Ectodermal cell (in vitro differentiated cells): ENCODE results near the gene AUTS2.

Experiments used
- H3K27ac ChIP-seq: 2 replicates; pipeline ENCODE4 v1.7.0; 2013; ENCODE audit warnings: mild to moderate bottlenecking, low read depth, low read length; ENCODE audit not compliant: insufficient read depth, poor library complexity, severe bottlenecking
- H3K27me3 ChIP-seq: 2 replicates; pipeline ENCODE4 v1.7.0; 2013; ENCODE audit warnings: mild to moderate bottlenecking, low read length; ENCODE audit not compliant: insufficient read depth, control insufficient read depth, poor library complexity, severe bottlenecking
- H3K36me3 ChIP-seq: one replicate; pipeline ENCODE4 v1.7.0; 2013; ENCODE audit warnings: low read length; ENCODE audit not compliant: control insufficient read depth, insufficient read depth
- H3K4me1 ChIP-seq: one replicate; pipeline ENCODE4 v1.7.0; 2013; ENCODE audit warnings: low read length; ENCODE audit not compliant: control insufficient read depth, insufficient read depth
- H3K4me3 ChIP-seq: 2 replicates; pipeline ENCODE4 v1.7.0; 2013; ENCODE audit warnings: low read depth, low read length, control low read depth; ENCODE audit not compliant: insufficient read depth
- H3K9me3 ChIP-seq: 2 replicates; pipeline ENCODE4 v1.7.0; 2013; ENCODE audit warnings: mild to moderate bottlenecking, low read length, moderate library complexity; ENCODE audit not compliant: control insufficient read depth
- WGBS, 2 experiments: methylation state at CpG; one replicate each; pipeline ENCODE4 v1.1.7; 2013; ENCODE audit warnings: missing lambda C conversion rate in 2 of 2; 5-methylcytosine and 5-hydroxymethylcytosine counted together

The AUTS2 gene

GRCh38 chr7:69665369-69665768, 67.1 kb downstream of the AUTS2 start:
- no peak overlapping the region for H3K4me3 ChIP-seq
- no peaks in the 10 kb centered on the region for H3K4me1 ChIP-seq
- no peaks in the 10 kb centered on the region for H3K36me3 ChIP-seq
- no peak overlapping the region for H3K27ac ChIP-seq
- H3K9me3 ChIP-seq, result no peaks in the 10 kb centered on the region
- H3K27me3 ChIP-seq, result no peaks in the 10 kb centered on the region
- 93% methylated on average over 2 of the region's 2 CpGs for WGBS, 2 experiments

GRCh38 chr7:69668339-69668870, 70.1 kb downstream of the AUTS2 start:
- no peaks in the 10 kb centered on the region for H3K27me3 ChIP-seq
- no peaks in the 10 kb centered on the region for H3K9me3 ChIP-seq
- H3K4me1 ChIP-seq, result no peaks in the 10 kb centered on the region
- H3K36me3 ChIP-seq, result no peaks in the 10 kb centered on the region
- H3K4me3 ChIP-seq, result no peak overlapping the region
- WGBS, 2 experiments, result 83% methylated on average over 1 of the region's 1 CpG; no CpG with 5 or more reads in 1 of the 2 experiments
- no peak overlapping the region for H3K27ac ChIP-seq

- no peak overlapping the region for H3K4me3 ChIP-seq
- no peaks in the 10 kb centered on the region for H3K4me1 ChIP-seq
- H3K36me3 ChIP-seq, result no peaks in the 10 kb centered on the region
- H3K27me3 ChIP-seq, result no peaks in the 10 kb centered on the region
- H3K9me3 ChIP-seq, result no peaks in the 10 kb centered on the region
- 88 to 91% methylated on average over 4 of the region's 4 CpGs for WGBS, 2 experiments
- no peak overlapping the region for H3K27ac ChIP-seq
Measured at GRCh38 chr7:69670701-69671100, 72.4 kb downstream of the AUTS2 start.

- no peaks in the 10 kb centered on the region for H3K9me3 ChIP-seq
- no peak overlapping the region for H3K27ac ChIP-seq
- WGBS, 2 experiments, result 94 to 95% methylated on average over 2 of the region's 2 CpGs
- H3K4me1 ChIP-seq, result peaks cover 3% of the 10 kb centered on the region
- H3K4me3 ChIP-seq, result no peak overlapping the region
- H3K27me3 ChIP-seq, result no peaks in the 10 kb centered on the region
- H3K36me3 ChIP-seq, result no peaks in the 10 kb centered on the region
Measured at GRCh38 chr7:69673074-69673473, 74.8 kb downstream of the AUTS2 start.

- no peak overlapping the region for H3K27ac ChIP-seq
- H3K27me3 ChIP-seq, result no peaks in the 10 kb centered on the region
- no peaks in the 10 kb centered on the region for H3K36me3 ChIP-seq
- WGBS, 2 experiments, result 69 to 70% methylated on average over 4 of the region's 4 CpGs
- H3K4me3 ChIP-seq, result no peak overlapping the region
- H3K4me1 ChIP-seq, result peaks cover 11% of the 10 kb centered on the region
- no peaks in the 10 kb centered on the region for H3K9me3 ChIP-seq
Measured at GRCh38 chr7:69674701-69675182, 76.5 kb downstream of the AUTS2 start.

- H3K4me3 ChIP-seq, result no peak overlapping the region
- H3K27me3 ChIP-seq, result no peaks in the 10 kb centered on the region
- no peaks in the 10 kb centered on the region for H3K36me3 ChIP-seq
- H3K4me1 ChIP-seq, result peaks cover 11% of the 10 kb centered on the region
- H3K9me3 ChIP-seq, result no peaks in the 10 kb centered on the region
- no peak overlapping the region for H3K27ac ChIP-seq
Measured at GRCh38 chr7:69676247-69676646, 78.0 kb downstream of the AUTS2 start.

GRCh38 chr7:69677054-69677852, 79.0 kb downstream of the AUTS2 start:
- H3K36me3 ChIP-seq, result no peaks in the 10 kb centered on the region
- 45 to 50% methylated on average over 4 of the region's 4 CpGs for WGBS, 2 experiments
- no peaks in the 10 kb centered on the region for H3K9me3 ChIP-seq
- no peak overlapping the region for H3K27ac ChIP-seq
- no peaks in the 10 kb centered on the region for H3K27me3 ChIP-seq
- H3K4me1 ChIP-seq, result peaks cover 11% of the 10 kb centered on the region
- no peak overlapping the region for H3K4me3 ChIP-seq

- Histone ChIP-seq H3K36me3 (no peaks in the 10 kb centered on the region), H3K27ac (no peak overlapping the region), H3K9me3 (no peaks in the 10 kb centered on the region), H3K4me1 (peaks cover 11% of the 10 kb centered on the region), H3K27me3 (no peaks in the 10 kb centered on the region), H3K4me3 (no peak overlapping the region)
- WGBS, 2 experiments, result 83 to 91% methylated on average over 3 to 4 of the region's 4 CpGs
Measured at GRCh38 chr7:69677881-69678493, 79.7 kb downstream of the AUTS2 start.

- no peak overlapping the region for H3K4me3 ChIP-seq
- no peaks in the 10 kb centered on the region for H3K36me3 ChIP-seq
- no peak overlapping the region for H3K27ac ChIP-seq
- peaks cover 11% of the 10 kb centered on the region for H3K4me1 ChIP-seq
- no peaks in the 10 kb centered on the region for H3K9me3 ChIP-seq
- no peaks in the 10 kb centered on the region for H3K27me3 ChIP-seq
- WGBS, 2 experiments, result 91% methylated on average over 11 of the region's 11 CpGs
Measured at GRCh38 chr7:69678494-69679187, 80.4 kb downstream of the AUTS2 start.

- no peak overlapping the region for H3K4me3 ChIP-seq
- peaks cover 20% of the 10 kb centered on the region for H3K4me1 ChIP-seq
- no peak overlapping the region for H3K27ac ChIP-seq
- no peaks in the 10 kb centered on the region for H3K27me3 ChIP-seq
- no peaks in the 10 kb centered on the region for H3K36me3 ChIP-seq
- WGBS, 2 experiments, result 91 to 92% methylated on average over 3 of the region's 3 CpGs
- no peaks in the 10 kb centered on the region for H3K9me3 ChIP-seq
Measured at GRCh38 chr7:69681181-69681580, 82.9 kb downstream of the AUTS2 start.
